GM18519 (cell line): ENCODE measurements around the gene ASPRV1.

Source experiments
- ATAC-seq: cut with Tn5 transposase; IDR thresholded peaks from one replicate; pipeline ENCODE4 v1.9.1; 2021; ENCODE audit warnings: mild to moderate bottlenecking, moderate library complexity; ENCODE audit not compliant: unreplicated experiment, low FRiP score

ASPRV1 gene

GRCh38 chr2:69914950-69915945, 46.2 kb downstream of the ASPRV1 start, which contains the start of gene MXD1:
TSS of gene MXD1 (plus strand) at chr2:69915109. CDS start at chr2:69915331, 222 bp downstream.
- ATAC-seq: no peak

GRCh38 chr2:69914164-69914949, 47.1 kb downstream of the ASPRV1 start:
- ATAC-seq: peak; percentile 76

- no peak for ATAC-seq
Measured at GRCh38 chr2:69911985-69912563, 49.4 kb downstream of the ASPRV1 start.
